NCI-H146 treated with DMSO at 0.1 percent for 48 hours (cell line): Measurements from ENCODE around the gene HDDC3.
"Not testable (repeated sequence)": the region's sequence is repeated elsewhere in the genome, so short reads cannot be mapped to it uniquely, and the experiment has no call there.

Source experiments
- DNase-seq: peaks from one replicate; lab custom pipeline; 2025; ENCODE audit not compliant: unreplicated experiment; lab: John Stamatoyannopoulos, UW

HDDC3 gene

DNA sequence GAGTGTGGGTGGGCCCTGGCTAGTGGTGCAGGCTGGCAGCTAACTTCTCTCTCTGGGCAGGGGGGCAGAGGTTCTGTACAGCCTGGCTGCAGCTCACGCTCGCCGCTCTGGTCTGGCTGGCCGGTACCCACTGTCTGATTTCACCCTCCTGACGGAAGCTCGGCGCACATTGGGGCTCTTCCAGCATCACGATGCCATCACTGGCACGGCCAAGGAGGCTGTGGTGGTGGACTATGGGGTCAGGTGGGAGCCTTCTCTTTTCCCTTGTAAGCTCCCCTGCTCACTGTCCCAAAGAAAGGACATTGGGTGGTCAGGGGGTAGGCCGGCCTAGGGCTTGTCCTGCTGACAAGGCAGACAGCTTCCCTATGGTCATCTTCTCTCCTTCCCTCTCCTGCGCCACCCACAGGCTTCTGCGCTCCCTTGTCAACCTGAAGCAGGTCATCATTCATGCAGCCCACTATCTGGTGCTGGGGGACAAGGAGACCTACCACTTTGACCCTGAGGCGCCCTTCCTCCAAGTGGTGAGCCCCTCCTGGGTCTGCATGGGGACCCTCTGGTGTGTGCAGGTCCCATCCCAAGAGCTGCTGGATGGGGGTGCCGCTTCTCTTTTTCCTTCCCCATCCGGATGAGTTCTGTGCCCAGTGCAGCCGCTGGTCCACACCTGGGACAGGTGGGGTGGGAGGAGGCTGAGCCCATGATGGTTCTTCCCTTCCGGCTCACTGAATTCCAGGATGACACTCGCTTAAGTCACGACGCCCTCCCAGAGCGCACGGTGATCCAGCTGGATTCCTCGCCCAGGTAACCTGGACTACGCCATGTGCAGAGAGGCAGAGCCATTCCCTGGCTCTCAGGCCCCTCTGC, 21.7 kb downstream of the HDDC3 start:
- DNase-seq: no peak

DNA sequence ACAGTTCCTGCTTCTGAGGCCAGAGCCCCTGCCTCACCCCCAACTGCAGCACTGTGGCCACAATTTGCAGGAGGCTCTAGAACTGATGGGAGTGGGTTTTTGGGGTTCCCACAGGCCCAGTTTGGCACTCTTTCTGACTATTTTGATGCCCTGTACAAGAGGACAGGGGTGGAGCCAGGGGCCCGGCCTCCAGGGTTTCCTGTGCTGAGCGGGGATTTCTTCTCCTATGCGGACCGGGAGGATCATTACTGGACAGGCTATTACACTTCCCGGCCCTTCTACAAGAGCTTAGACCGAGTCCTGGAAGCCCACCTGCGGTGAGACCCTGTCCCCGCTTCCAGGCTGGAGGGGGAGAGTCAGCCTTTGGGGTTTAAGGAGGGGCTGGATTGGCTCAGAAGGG, 22.4 kb downstream of the HDDC3 start:
- DNase-seq: no peak

DNA sequence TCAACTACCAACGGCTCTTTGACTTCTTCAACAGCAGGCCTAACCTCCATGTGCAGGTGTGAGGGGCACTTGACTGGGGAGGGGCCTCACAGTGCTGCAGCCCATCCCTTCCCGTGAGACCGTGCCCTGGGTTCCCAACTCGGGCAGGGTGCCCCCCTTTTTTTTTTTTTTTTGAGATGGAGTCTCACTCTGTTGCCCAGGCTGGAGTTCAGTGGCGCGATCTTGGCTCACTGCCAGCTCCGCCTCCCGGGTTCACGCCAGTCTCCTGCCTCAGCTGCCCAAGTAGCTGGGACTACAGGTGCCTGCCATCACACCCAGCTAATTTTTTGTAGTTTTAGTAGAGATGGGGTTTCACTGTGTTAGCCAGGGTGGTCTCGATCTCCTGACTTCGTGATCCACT, 22.9 kb downstream of the HDDC3 start:
- DNase-seq: not testable (repeated sequence)

DNA sequence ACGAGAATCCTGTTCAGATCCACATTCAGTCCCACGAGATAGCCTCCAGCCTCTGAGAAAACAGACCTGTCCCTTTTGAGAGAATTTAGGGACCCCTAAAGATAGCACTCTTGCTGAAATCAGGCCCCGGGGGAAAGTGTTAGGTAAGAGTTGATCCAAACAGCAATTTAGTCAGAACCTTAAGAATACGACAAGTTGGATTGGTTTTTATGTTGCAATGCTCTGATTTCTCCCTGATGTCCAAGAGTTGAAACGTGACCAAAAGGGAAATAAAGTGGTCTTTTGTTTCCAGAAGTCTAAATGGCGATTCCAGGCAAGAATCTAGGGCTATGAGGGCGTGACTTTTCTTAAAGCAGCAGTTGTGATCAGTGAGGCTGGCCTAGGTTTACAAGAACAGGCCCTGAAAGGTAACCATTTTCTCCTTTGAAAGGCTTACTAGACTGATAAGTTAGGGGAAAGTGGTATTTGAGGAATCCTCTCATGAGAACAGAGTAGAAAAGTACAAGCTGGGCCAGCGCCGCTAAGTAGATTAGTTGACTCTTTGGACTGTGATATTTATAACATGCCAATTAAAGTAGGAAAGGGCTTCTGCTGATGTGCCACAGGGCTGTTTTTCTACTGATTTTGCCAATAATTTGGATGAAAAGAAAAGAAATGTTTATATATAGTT, 24.4 kb downstream of the HDDC3 start:
- no peak for DNase-seq

DNA sequence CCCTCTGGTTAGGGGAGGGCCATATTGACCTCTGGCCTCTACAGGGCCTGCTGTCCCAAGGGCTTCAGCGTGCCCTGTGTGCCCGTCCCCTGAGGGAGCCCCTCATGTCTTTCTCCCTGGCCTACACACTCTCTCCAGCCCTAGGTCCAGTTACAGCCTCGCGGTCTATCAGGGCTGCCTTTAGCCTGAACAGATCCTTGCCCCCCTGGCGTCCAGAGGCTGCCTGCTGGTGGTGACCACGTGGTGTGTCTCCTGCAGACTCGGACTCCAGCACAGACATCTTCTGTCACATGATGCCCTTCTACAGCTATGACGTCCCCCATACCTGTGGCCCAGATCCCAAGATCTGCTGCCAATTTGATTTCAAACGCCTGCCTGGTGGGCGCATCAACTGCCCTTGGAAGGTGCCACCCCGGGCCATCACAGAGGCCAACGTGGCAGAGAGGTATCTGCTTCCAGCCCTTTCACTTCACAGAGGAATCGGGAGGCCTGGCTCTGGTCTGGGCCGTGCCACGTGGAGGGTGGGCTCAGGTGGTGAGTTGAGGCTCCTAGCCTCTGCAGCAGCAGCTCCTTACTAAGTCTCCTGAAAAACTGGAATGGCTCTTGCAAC, 25.2 kb downstream of the HDDC3 start:
- no peak for DNase-seq

DNA sequence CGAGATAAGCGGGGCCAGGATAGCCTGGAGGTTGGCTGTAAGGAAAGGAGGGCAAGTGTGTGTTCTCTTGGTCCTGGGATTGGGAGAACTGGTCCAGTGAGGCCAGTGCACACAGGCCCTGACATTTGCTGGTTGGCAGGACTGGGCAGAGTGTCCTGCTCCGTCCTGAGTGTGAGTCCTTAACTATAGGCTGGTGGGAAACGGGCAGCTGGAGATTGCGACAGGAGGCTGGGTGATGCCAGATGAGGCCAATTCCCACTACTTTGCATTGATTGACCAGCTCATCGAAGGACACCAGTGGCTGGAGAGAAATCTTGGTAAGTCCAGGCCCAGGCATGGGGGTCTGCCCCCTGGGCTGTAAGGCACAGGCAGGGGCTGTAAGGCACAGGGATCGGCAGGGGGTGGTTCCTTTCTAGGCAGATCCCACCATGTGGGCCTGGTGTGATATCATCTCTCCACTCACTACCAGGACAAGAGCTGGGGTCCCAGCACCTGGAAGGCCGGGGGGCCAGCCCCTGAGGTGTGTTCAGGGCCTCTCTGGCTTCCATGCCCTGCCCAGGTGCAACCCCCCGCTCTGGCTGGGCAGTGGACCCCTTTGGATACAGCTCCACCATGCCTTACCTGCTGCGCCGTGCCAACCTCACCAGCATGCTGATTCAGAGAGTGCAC, 26.0 kb downstream of the HDDC3 start:
- DNase-seq: no peak

DNA sequence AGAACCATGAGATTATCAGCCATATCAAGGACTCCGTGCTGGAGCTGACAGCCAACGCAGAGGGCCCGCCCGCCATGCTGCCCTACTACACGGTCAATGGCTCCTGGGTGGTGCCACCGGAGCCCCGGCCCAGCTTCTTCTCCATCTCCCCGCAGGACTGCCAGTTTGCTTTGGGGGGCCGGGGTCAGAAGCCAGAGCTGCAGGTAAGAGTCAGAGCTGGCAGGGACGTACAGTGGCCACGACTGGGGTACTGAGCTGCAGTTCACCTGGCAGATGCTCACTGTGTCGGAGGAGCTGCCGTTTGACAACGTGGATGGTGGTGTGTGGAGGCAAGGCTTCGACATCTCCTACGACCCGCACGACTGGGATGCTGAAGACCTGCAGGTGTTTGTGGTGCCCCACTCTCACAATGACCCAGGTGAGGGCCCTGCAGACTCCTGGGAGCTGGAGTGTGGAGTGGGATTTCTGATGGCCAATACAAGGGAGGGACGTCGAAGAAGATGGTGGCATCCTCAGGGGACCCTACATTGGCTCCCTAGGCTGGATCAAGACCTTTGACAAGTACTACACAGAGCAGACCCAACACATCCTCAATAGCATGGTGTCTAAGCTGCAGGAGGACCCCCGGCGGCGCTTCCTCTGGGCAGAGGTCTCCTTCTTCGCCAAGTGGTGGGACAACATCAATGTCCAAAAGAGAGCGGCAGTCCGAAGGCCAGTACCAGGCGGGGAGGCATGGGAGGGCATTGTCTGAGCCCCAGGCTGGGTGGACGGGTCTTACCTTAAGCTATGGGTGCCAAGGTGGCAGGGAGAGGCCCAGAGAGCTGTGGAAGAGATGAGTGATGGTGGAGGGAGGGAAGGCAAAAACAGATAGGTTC, 26.8 kb downstream of the HDDC3 start:
- no peak for DNase-seq

DNA sequence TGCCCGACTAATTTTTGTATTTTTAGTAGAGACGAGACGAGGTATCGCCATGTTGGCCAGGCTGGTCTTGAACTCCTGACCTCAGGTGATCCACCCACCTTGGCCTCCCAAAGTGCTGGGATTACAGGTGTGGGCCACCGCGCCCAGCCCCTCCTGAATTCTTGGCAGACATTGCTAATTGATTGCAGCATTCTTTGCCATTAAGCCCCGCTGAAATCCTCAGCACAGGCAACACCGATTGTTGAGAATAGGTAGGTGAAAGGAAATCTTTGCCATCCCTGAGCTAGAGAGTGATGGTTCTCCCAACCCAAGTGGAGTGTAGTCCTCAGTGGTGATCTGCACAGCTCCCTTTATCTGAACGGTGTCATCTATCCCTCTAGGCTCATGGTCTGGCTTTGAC, 27.6 kb downstream of the HDDC3 start:
- no peak for DNase-seq

DNA sequence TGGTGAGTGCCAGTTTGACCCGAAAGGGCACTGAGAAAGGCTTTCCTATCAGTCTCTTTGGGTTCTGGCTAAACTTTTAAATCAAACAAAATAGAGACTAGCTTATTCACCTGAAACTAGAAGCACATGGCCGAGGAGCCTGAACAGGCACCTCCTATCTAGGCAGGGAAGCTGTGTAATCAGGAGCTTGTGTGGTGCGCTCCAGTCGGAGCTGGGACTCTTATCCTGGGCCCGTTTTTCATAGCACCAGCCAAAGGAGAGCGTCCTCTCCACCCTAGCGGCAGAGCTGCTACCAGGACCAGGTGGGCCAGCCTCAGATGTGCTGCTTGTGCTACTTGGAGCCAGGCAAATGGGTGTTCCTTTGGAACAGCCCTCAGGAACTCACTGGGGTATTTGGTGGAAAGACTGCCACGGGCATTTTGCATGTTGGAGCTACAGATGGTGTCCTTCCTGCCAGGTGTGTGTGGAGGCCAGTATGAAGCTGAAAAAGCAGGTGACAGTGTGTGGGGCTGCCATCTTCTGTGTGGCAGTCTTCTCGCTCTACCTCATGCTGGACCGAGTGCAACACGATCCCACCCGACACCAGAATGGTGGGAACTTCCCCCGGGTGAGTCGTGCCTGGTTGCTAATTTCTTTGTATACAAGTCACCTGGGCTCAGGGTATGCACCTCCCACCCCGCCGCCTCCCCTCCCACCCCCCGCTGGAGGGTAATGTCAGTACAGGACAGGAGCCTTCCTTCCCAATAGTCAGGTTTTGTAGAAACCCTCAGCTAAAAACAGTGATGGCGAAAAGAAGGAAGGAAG, 28.4 kb downstream of the HDDC3 start:
- DNase-seq: no peak

DNA sequence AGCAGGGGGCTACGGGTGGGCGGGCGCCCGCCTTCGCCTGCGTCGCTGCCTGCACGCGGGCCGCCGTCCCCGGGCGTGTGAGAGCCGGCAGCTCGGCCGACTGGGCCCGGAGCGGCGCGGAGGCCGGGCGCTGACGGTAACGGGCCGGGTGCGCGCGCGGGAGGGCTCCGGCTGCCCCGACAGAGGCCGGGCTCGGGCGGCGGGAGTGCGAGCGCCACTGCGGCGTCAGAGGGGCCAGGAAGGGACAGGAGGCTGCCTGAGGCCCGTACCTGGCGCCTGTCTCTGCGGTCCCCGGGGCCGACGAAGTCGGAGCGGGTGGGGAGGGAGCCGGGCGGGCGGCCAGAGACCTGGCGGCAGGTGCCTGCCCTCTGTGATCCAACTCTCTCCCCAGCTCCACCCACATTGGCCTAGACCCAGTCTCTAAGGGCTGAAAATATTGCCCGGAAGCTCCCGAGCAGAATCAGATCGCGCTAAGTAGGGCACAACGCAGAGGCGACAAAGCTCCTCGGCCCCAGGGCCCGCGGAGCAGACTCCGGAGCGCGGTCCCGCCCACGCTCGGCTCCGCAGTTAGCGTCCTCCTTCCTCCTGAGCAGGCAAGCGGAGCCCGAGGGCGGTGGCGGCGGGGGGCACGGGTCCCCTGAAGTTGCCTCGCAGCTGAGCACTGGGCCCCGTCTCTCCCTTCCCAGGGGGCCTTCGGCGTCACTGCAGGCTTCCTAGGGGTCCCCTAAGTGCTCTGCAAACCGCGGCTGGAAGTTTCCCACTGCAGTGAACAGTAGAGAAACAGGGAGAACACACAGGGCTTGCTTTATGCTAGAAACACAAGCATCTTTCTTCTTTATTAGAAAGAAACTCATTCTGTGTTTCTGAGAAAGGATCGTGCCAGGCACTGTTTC, 29.3 kb downstream of the HDDC3 start, which contains the start of gene MAN2A2:
MAN2A2 (plus strand) TSS at position 463 of the 893 bp plus-strand sequence. CDS start 906 bp downstream, outside the sequence.
- DNase-seq: peak; percentile 24

DNA sequence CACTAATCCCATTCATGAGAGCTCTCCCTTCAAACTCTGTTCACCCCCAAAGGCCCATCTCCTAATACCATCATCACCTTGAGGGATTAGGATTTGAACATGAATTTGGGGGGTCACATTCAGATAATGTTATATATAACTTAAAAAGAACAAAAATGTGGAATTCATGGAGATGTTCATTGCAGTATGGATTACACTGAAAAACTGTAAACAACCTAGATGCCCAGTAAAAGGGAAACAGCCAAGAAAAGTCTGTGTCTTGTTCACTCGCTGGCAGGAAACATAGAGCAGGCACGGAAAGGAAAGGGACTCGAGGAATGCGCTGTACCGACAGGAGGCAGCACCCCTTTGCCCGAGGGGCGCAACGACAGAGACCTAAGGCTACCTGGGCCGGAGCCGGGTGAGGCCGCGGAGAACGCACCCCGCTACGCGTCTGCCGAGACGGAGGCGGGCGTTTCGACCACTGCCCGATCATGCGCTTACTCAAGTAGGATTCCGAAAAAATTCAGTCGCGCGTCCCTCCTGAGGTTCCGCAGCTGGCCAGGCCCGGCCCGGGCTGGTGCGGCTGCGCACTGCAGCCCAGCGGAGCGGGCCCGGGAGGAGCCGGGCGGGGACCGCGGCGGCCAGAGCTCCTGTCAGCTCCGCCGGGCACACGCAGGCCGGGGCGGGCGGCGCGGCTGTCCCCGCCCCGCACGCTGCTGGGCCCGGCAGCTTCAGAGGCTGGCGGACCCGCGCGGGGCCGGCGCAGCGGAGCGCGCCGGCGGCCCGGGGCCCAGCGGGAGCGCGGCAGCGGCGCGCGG, 30.1 kb downstream of the HDDC3 start:
- peak; percentile 14 for DNase-seq

DNA sequence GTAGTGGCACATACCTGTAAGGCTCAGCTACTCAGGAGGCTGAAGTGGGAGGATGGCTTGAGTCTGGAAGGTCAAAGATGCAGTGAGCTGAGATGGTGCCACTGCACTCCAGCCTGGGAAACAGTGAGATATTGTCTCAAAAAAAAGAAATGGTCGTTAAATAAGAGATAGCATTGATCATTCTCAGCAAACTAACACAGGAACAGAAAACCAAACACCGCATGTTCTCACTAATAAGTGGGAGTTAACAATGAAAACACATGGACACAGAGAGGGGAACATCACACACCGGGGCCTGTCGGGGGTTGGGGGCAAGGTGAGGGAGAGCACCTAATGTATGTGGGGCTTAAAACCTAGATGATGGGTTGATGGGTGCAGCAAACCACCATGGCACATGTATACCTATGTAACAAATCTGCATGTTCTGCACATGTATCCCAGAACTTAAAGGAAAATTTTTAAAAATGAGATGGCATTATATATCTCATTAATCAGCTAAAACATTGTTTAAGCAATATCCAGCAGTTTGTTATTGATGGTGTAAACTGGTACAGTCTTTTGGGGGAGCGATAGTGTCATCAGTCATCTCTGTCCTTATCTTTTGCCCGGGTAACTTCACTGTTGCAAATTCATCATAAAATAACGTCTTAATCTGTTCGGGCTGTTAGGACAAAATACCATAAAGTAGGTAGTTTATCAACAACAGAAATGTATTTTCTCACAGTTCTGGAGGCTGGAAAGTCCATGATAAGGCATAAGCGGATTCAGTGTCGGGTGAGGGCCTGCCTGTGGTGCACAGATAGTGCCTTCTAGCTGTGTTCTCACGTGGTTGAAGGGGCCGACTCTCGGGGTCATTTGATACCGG, 30.9 kb downstream of the HDDC3 start:
- no peak for DNase-seq

DNA sequence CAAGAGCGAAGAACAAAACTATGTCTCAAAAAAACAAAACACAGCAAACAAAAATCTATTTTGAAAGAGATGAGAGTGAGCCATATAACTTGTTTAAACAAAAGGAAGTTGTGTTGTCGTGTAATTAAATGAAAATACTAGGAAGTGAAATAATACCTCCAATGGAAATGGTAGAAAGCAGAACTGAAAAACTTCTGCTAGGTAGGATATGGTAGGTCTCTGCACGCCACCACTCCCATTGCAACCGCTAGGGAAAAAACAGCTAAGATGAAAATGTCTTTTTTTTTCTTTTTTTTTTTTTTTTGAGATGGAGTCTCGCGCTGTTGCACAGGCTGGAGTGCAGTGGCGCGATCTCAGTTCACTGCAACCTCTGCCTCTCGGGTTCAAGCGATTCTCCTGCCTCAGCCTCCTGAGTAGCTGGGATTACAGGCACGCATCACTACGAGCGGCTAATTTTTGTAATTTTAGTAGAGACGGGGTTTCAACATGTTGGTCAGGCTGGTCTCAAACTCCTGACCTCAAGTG, 35.2 kb downstream of the HDDC3 start:
- DNase-seq: not testable (repeated sequence)

DNA sequence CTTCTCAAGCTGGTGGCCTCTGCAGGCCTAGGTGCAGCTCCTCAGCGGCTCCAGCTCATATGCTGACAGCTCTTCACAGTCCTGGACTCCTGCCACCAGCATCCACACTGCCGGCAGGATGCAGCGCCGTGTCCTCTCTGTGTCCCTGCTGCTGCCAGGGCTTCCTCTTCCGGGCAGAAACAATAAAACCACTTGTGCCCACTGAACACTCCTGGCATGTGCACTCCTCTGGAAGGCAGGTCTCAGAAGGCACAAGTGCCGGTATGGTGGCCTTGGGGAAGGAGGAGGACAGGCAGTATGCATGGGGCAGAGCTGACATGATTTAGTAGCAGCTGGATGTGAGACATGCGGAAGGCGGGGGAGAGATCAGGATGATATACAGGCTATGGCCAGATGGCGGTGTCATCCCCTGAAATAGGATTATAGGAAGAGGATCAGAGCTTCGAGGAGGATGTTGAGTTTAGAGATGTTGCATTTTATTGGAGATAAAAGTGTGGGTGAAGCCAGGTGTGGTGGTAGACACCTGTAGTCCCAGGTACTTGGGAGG, 36.7 kb downstream of the HDDC3 start:
- DNase-seq: no peak

DNA sequence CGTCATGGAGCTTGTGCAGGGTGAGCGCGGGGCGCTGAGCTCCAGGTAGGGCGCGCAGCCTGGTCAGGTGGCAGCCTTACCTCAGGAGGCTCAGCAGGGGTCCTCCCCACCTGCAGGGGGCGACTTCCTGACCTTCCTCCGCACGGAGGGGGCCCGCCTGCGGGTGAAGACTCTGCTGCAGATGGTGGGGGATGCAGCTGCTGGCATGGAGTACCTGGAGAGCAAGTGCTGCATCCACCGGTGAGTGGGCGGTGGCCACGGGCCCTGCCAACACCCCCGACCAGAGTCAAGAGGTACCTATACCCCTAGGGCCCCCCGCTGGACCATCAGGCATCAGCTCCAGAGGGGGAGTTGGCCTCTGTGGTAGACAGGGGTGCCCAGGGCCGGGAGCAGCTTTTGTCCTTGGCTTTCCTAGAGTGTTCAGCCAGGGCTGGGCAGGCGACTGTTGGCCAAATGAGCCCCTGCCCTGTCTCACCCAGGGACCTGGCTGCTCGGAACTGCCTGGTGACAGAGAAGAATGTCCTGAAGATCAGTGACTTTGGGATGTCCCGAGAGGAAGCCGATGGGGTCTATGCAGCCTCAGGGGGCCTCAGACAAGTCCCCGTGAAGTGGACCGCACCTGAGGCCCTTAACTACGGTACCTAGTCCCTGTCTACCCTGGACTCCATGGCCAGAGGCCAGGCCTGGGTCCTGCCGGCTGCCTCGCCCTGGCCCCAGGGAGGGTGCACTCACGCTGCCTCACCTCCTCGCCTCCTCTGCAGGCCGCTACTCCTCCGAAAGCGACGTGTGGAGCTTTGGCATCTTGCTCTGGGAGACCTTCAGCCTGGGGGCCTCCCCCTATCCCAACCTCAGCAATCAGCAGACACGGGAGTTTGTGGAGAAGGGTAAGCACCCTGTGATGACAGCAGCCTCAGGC, 38.9 kb downstream of the HDDC3 start:
- DNase-seq: peak; percentile 12
